Endothelial cell of umbilical vein (primary cell): Measurements from ENCODE around the gene PI4KB. TPM values are rescaled to one million over a fixed set of nuclear protein-coding genes. Genes with fewer than 3 reads are reported as not detected.

Experiments
- BruUV-seq: library from RNA; stranded (reverse); fragments of 400-500 nt; replicated peaks from 2 replicates; lab custom pipeline; 2021; lab: Mats Ljungman, UMichigan
- CTCF ChIA-PET: fragments of 300-600, 350-600 bp; sonication (Branson Sonifier 250); formaldehyde crosslinking; loops from one replicate; lab custom pipeline; 2021; ENCODE audit warnings: antibody characterized with exemption, inconsistent platforms; lab: Charles Lee
- POLR2A ChIA-PET: fragments of 300-600, 350-600 bp; sonication (Branson Sonifier 250); formaldehyde crosslinking; loops from one replicate; lab custom pipeline; 2021; ENCODE audit warnings: antibody characterized with exemption, inconsistent platforms; lab: Charles Lee
- DNase-seq: peaks from one replicate; pipeline ENCODE4 v3.0.0-alpha.2; 2011; ENCODE audit warnings: low read depth, low spot score
- FAIRE-seq: peaks from 2 replicates; lab custom pipeline; 2011; peaks lifted over from hg19 to GRCh38; lab: Jason Lieb, UNC
- H2AFZ ChIP-seq: 2 replicates; pipeline ENCODE4 v1.6.0; 2012; ENCODE audit warnings: low read depth, low read length, control low read depth, inconsistent platforms
- H3K27ac ChIP-seq: 2 replicates; pipeline ENCODE4 v1.5.1; 2011; ENCODE audit warnings: low read depth, mild to moderate bottlenecking, control low read depth, low read length, moderate library complexity; ENCODE audit not compliant: insufficient read depth
- H3K27me3 ChIP-seq, 2 experiments: 2 replicates each; pipeline versions ENCODE4 v1.6.0 to v1.6.1; 2011; ENCODE audit warnings: low read length in 2 of 2, mixed read lengths in 1 of 2; ENCODE audit not compliant: control insufficient read depth in 2 of 2, insufficient read depth in 2 of 2
- H3K36me3 ChIP-seq, 2 experiments: 2 replicates in 1 of 2; 3 replicates in 1 of 2; pipeline ENCODE4 v1.5.1; 2011; ENCODE audit warnings: low read length in 2 of 2, mild to moderate bottlenecking in 1 of 2, moderate library complexity in 1 of 2; ENCODE audit not compliant: control insufficient read depth in 2 of 2, insufficient read depth in 2 of 2; ENCODE audit errors: extremely low read depth in 1 of 2
- H3K4me1 ChIP-seq: 3 replicates; pipeline ENCODE4 v1.5.1; 2011; ENCODE audit warnings: mild to moderate bottlenecking, low read length; ENCODE audit not compliant: control insufficient read depth, insufficient read depth; ENCODE audit errors: extremely low read depth
- H3K4me2 ChIP-seq: 2 replicates; pipeline ENCODE4 v1.6.1; 2011; ENCODE audit warnings: low read length, control low read depth, mixed read lengths; ENCODE audit not compliant: insufficient read depth
- H3K4me3 ChIP-seq, 3 experiments: fragments of 200-600 bp in 1 of 3; sonication (generic), shearing (Covaris generic) in 1 of 3; replicated peaks in 1 of 3; 2 replicates each; pipeline ENCODE4 v1.5.1; 2011 to 2016; ENCODE audit warnings: control low read depth in 3 of 3, low read length in 3 of 3, mild to moderate bottlenecking in 2 of 3, inconsistent platforms in 1 of 3, low read depth in 1 of 3, moderate library complexity in 1 of 3; ENCODE audit not compliant: insufficient read depth in 1 of 3
- H3K79me2 ChIP-seq: 2 replicates; pipeline ENCODE4 v1.6.0; 2012; ENCODE audit warnings: low read length, inconsistent platforms; ENCODE audit not compliant: control insufficient read depth, insufficient read depth
- H3K9ac ChIP-seq: replicated peaks from 2 replicates; pipeline ENCODE3; 2011; ENCODE audit warnings: low read length, control low read depth; ENCODE audit not compliant: insufficient read depth; ENCODE audit errors: extremely low read depth
- H3K9me1 ChIP-seq: replicated peaks from 3 replicates; pipeline ENCODE4 v1.6.0; 2011; ENCODE audit warnings: mild to moderate bottlenecking, low read length; ENCODE audit not compliant: control insufficient read depth, insufficient read depth; ENCODE audit errors: extremely low read depth
- H3K9me3 ChIP-seq: replicated peaks from 2 replicates; pipeline ENCODE4 v1.5.1; 2012; ENCODE audit warnings: low read length, inconsistent platforms; ENCODE audit not compliant: control insufficient read depth, insufficient read depth
- H4K20me1 ChIP-seq: replicated peaks from 2 replicates; pipeline ENCODE3; 2011; ENCODE audit warnings: mild to moderate bottlenecking, low read length; ENCODE audit not compliant: control insufficient read depth, insufficient read depth; ENCODE audit errors: extremely low read depth
- EZH2 ChIP-seq: IDR thresholded peaks from 2 replicates; pipeline ENCODE4 v1.6.1; 2012; ENCODE audit warnings: borderline replicate concordance, low read depth, mild to moderate bottlenecking, moderate library complexity, low read length, inconsistent platforms; ENCODE audit not compliant: severe bottlenecking
- FOS ChIP-seq: IDR thresholded peaks from 2 replicates; pipeline ENCODE4 v1.6.1; 2011; ENCODE audit warnings: mild to moderate bottlenecking, low read length, moderate library complexity, borderline replicate concordance; ENCODE audit not compliant: insufficient read depth
- GATA2 ChIP-seq: IDR thresholded peaks from 2 replicates; pipeline ENCODE4 v1.7.0; 2011; ENCODE audit warnings: low read depth, mild to moderate bottlenecking, moderate library complexity, mixed read lengths, low read length; ENCODE audit not compliant: insufficient read length, insufficient read depth
- JUN ChIP-seq: IDR thresholded peaks from 2 replicates; pipeline ENCODE4 v1.6.1; 2011; ENCODE audit warnings: borderline replicate concordance, low read depth; ENCODE audit not compliant: insufficient read length, insufficient read depth
- MYC ChIP-seq: IDR thresholded peaks from one replicate; pipeline ENCODE4 v1.6.1; 2011; ENCODE audit warnings: mild to moderate bottlenecking, low read depth, low read length
- POLR2A ChIP-seq: IDR thresholded peaks from 2 replicates; pipeline ENCODE4 v1.6.1; 2012; ENCODE audit warnings: low read depth, mild to moderate bottlenecking, control low read depth, low read length
- POLR2AphosphoS5 ChIP-seq: IDR thresholded peaks from 2 replicates; pipeline ENCODE4 v1.6.1; 2012; ENCODE audit warnings: low read depth, mild to moderate bottlenecking, control low read depth, low read length, moderate library complexity; ENCODE audit not compliant: insufficient read depth
- dilution Hi-C: fragments of 300-500 bp; cut with MboI; formaldehyde crosslinking; loops from one replicate; pipeline ENCODE4 v1.15.0; 2019; ENCODE audit warnings: low sequenced_read_pairs; ENCODE audit not compliant: extremely low pct_ligation_motif_present
- intact Hi-C: fragments of 100-400 bp; cut with micrococcal nuclease; formaldehyde crosslinking; loops from one replicate; pipeline ENCODE4 v1.10.0; 2022
- polyA plus RNA-seq, 4 experiments: library from polyadenylated mRNA; depleted of rRNA in 3 of 4; stranded (reverse) in 3 of 4; unstranded in 1 of 4; fragments of >200 nt; gene quantifications; 2 replicates each; pipeline versions ENCODE4 v1.2.1 to v1.2.3, GENCODE V29; 2011 to 2012; ENCODE audit warnings: missing spikeins in 1 of 4
- total RNA-seq: library from RNA; stranded (reverse); gene quantifications from 2 replicates; pipeline ENCODE4 v1.2.3, GENCODE V29; 2021
- TF ChIP-seq, protein P1 (sequence below): IDR thresholded peaks from 2 replicates; pipeline ENCODE4 v1.6.1; 2011; ENCODE audit not compliant: insufficient read depth, insufficient read length
- TF ChIP-seq, protein P2 (sequence below), 2 donors: IDR thresholded peaks; 1 replicate in 1 of 2; 2 replicates in 1 of 2; pipeline ENCODE4 v1.5.1; 2011; ENCODE audit warnings: low read length in 2 of 2, mild to moderate bottlenecking in 2 of 2, moderate library complexity in 2 of 2, control low read depth in 1 of 2, inconsistent platforms in 1 of 2, low read depth in 1 of 2; ENCODE audit not compliant: insufficient read depth in 1 of 2; ENCODE audit errors: extremely low read depth in 1 of 2

Gene PI4KB
- total and polyA plus RNA-seq, 2 donors (not counting 3 experiments of a cell fraction or from before 2014, with no cell fraction given): 60.9 to 67.8 TPM

GRCh38 chr1:151265446-151266236 lies 61.6 kb downstream of the PI4KB start:
- no peak overlapping the region for H2AFZ ChIP-seq
- H3K4me1 ChIP-seq: no peaks in the 10 kb centered on the region
- no peaks in the 10 kb centered on the region for H3K9me3 ChIP-seq
- dilution Hi-C loops (no loop called here), intact Hi-C loops (no loop called here)
- BruUV-seq: TSS peak; percentile 11
- TF ChIP-seq JUN: no peak
- TF ChIP-seq, protein P1, sequence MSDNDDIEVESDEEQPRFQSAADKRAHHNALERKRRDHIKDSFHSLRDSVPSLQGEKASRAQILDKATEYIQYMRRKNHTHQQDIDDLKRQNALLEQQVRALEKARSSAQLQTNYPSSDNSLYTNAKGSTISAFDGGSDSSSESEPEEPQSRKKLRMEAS: no peak
- TF ChIP-seq POLR2A: no peak
- no peak for TF ChIP-seq POLR2AphosphoS5
- TF ChIP-seq, protein P2, sequence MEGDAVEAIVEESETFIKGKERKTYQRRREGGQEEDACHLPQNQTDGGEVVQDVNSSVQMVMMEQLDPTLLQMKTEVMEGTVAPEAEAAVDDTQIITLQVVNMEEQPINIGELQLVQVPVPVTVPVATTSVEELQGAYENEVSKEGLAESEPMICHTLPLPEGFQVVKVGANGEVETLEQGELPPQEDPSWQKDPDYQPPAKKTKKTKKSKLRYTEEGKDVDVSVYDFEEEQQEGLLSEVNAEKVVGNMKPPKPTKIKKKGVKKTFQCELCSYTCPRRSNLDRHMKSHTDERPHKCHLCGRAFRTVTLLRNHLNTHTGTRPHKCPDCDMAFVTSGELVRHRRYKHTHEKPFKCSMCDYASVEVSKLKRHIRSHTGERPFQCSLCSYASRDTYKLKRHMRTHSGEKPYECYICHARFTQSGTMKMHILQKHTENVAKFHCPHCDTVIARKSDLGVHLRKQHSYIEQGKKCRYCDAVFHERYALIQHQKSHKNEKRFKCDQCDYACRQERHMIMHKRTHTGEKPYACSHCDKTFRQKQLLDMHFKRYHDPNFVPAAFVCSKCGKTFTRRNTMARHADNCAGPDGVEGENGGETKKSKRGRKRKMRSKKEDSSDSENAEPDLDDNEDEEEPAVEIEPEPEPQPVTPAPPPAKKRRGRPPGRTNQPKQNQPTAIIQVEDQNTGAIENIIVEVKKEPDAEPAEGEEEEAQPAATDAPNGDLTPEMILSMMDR (IDR thresholded peaks at IDR 0.05; ENCODE audit: extremely low read depth in 1 of 2, insufficient read depth in 1 of 2, low read depth in 1 of 2, low read length in 2 of 2): no peak
- no peak for TF ChIP-seq FOS
- TF ChIP-seq MYC: no peak
- no peak for TF ChIP-seq GATA2
- TF ChIP-seq EZH2: no peak
- no peak overlapping the region for H3K9ac ChIP-seq
- no peak for DNase-seq
- no peaks in the 10 kb centered on the region for H4K20me1 ChIP-seq
- no peaks in the 10 kb centered on the region for H3K27me3 ChIP-seq
- ChIA-PET POLR2A (interaction anchor here (0.6 kb wide), 1 partner anchor 19 kb away, joined by 3 read pairs; no protein-coding TSS in a partner anchor), CTCF (interaction anchor here (1.2 kb wide), 1 partner anchor 14 kb away, joined by 5 read pairs; no protein-coding TSS in a partner anchor)
- no peak overlapping the region for H3K4me3 ChIP-seq
- no peak overlapping the region for H3K27ac ChIP-seq
- H3K79me2 ChIP-seq: no peaks in the 10 kb centered on the region
- H3K36me3 ChIP-seq: peaks cover 12 to 40% of the 10 kb centered on the region in 2 experiments
- no peak for FAIRE-seq
- H3K4me2 ChIP-seq: no peak overlapping the region
- H3K9me1 ChIP-seq: no peaks in the 10 kb centered on the region
